ENCODE data around the gene RPA3. TPM values are rescaled to one million over a fixed set of nuclear protein-coding genes. Genes with fewer than 3 reads are reported as not detected.

The RPA3 gene
- total and polyA plus RNA-seq, 2 of the 13 experiments (the other 11 are each of a cell fraction or from before 2014, with no cell fraction given): 38.3 to 154 TPM

GRCh38 chr7:7736671-7737070, 18.3 kb upstream of the RPA3 start (continued):
- TF ChIP-seq ZNF407 (CRISPR knock-in tag; IDR thresholded peaks at IDR 0.05; ENCODE audit: not compliant biosample characterization) (no peak), TRIM22 (IDR thresholded peaks at IDR 0.05) (no peak)

All from HepG2 (cell line).